GM19193 (cell line): ENCODE results near the gene PPM1L.

Source experiments
- POLR2A ChIP-seq: IDR thresholded peaks from 4 replicates; pipeline ENCODE4 v1.6.1; 2011; ENCODE audit not compliant: insufficient read depth, insufficient read length; ENCODE audit errors: extremely low read depth

The PPM1L gene

DNA sequence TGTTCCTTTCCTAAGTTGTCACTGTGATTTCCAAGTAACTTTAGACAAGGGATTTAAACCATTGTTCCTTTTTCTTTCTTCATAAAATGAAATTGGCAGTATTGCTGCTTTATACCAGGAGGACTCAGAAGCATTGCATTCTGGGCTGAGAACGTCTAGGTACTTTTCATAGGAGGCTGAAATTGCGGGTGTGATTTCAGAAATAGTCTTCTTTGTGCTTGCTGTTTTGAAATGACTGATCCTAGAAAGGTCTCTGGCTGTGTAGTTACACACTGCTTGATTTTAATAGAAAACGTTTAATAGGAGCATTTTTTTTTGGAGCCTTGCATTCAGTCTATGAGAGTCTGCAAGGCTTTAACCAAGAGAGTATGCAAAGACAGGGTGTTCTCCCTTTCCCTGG is 56.3 kb downstream of the PPM1L start:
- TF ChIP-seq POLR2A, result no peak

DNA sequence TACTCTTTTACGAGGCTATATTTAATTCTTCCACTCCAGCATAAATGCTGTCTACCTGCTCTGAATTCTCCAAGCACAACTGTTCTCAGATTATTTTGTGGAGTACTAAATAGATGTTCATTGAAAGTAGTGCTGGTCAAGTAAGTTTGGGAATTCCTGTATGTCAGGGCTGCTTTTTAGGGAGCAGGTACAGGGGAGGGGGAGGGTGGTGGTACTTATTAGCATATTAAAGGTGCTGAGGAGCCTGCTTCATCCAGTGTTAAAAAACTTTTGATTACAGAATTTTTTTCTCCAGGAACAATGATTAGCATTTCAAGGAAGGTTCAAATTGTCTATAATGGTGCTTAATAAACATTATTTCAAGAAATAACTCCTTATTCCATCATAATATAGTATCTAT is 59.2 kb downstream of the PPM1L start:
- no peak for TF ChIP-seq POLR2A

GRCh38 chr3:160820022-160820421 is 64.0 kb downstream of the PPM1L start:
- TF ChIP-seq POLR2A, result no peak

DNA sequence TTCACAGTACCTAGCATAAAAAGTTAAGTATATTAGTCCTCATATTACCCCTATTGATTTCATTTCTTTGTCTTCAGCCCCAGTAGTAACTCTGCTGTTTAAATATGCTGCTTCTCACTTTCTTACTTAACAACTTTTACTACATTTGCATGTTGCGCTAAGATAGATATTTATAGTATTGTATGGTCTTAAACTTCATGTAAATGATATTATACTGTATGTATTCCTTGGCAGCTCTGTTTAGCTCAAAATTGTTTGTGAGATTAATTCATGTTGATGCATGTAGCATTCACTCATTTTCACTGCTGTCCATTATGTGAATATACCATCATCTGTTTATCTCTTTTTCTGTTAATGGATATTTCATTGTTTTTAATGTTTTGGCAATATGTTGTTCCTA is 64.4 kb downstream of the PPM1L start:
- TF ChIP-seq POLR2A, result no peak

DNA sequence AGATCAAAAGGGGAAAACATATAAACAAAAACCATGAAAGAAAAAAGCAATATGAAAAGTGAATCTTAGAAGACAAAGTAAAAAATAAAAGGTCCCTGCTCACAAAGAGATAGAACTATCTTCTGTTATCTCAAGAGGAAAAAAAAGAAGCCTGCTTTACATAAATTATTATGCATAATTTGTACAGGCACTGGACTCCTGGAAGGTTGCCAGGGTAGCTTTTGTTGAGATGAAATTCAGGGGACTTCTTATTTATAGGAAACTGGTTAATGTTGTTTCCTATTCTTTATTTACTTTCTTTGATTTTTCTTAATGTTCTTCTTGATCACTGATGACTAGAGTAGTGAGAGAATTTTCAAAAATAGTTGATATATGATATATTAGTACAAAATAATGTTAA is 66.9 kb downstream of the PPM1L start:
- no peak for TF ChIP-seq POLR2A

- TF ChIP-seq POLR2A, result no peak
Observed at GRCh38 chr3:160825311-160825800, 69.3 kb downstream of the PPM1L start.

- TF ChIP-seq POLR2A, result no peak
Observed at GRCh38 chr3:160826408-160826807, 70.4 kb downstream of the PPM1L start.

DNA sequence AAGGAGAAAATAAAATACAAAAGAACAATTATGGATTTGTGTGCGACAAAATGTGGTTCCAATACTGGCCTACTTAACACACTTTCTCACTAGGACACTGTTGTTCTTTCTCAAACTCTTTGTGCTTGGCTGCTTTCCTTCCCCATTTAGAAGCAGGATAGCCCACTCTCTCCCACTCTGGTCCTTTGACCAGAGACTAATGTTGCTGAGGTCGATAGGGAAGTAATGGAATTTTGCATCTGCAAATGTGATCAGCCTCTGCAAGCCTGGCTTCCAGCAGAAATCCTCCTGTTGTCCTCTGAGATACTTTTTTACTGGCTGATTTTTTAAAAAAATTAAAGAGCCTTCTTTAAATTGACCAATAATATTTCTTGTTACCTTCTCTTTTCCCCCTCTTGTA is 71.0 kb downstream of the PPM1L start:
- no peak for TF ChIP-seq POLR2A

DNA sequence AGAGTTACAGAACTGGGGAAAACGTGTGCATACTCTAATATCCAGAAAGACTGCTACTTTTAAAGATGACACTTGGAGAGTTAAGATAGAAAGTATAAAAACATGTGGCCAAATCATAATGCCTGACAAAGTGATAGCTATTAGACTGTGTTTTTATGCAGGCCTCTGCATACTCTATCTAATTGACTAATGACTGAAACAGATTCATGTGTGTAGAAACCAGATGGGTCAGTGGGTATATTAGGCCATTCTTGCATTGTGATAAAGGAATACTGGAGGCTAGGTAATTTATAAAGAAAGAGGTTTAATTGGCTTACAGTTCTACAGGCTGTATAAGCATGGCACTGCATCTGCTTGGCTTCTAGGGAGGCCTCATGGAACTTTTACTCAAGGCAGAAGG is 71.5 kb downstream of the PPM1L start:
- no peak for TF ChIP-seq POLR2A

DNA sequence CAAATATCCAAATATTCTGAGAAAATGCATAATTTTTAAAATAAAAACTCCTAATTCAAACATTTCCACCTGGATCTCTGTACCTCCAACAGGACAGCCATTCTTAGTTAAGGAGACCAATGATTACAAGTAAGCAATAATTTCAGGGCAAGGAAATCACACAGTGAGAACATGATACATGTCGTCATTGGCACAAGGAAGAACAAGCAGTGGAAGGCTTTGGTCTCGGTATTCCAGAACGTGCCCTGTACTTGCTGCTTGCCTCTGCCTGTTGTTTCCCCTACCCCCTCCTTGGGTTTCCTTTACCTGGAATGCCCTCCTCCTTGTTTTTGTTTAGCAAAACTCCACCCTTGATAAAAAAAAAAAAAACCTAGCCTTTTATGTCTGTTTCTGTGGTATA is 72.8 kb downstream of the PPM1L start:
- TF ChIP-seq POLR2A, result no peak

- no peak for TF ChIP-seq POLR2A
Observed at GRCh38 chr3:160829486-160830009, 73.5 kb downstream of the PPM1L start.

- TF ChIP-seq POLR2A, result no peak
Observed at GRCh38 chr3:160830796-160831195, 74.8 kb downstream of the PPM1L start.

GRCh38 chr3:160831401-160831800 is 75.4 kb downstream of the PPM1L start:
- TF ChIP-seq POLR2A, result no peak

DNA sequence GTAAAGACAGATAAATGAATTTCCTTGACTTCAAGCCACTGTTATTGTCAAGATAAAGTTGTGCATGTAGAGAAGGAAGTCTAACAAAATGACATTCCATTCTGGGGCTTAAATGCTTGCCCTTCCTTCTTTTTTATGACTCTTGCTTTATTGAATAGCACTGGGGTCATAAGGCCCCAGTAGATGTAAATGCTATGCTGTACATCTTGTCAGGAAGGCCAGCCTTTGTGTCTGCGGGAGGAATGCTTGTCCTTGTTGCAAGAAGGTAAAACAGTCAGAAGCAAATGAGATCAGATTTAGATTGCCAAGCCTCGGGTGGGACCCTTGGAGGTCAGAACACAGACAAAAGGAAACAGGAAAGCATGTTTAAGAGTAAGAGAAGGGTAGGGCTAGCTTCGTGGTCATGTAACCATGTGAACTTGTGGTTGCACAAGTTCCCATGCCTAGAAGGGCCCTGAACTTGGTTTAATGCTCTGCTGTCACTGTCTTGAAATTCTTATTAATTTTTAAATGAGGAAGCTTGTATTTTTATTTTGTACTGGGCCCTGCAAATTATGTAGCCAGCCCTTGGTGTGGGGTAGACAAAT is 81.5 kb downstream of the PPM1L start:
- TF ChIP-seq POLR2A, result no peak

- TF ChIP-seq POLR2A, result no peak
Observed at GRCh38 chr3:160840590-160840989, 84.6 kb downstream of the PPM1L start.

- no peak for TF ChIP-seq POLR2A
Observed at GRCh38 chr3:160841455-160841854, 85.4 kb downstream of the PPM1L start.
